Esophagus muscularis mucosa (tissue), 4 donors: Measurements from ENCODE around the gene ACAP3. TPM values are rescaled to one million over a fixed set of nuclear protein-coding genes. Genes with fewer than 3 reads are reported as not detected.

ENCODE experiments used
- DNase-seq: peaks from one replicate; pipeline ENCODE4 v3.0.0-alpha.2; 2017; ENCODE audit errors: extremely low spot score
- H3K27ac ChIP-seq, 4 donors: fragments of 200-600 bp; sonication (generic); replicated peaks in 1 of 4; 1 replicate in 3 of 4; 2 replicates in 1 of 4; pipeline ENCODE4 v1.5.1; 2016 to 2019; ENCODE audit warnings: mild to moderate bottlenecking in 1 of 4
- H3K27me3 ChIP-seq, 4 donors: fragments of 200-600 bp; sonication (generic); one replicate each; pipeline versions ENCODE4 v1.5.1 to v1.6.0; 2016 to 2019
- H3K36me3 ChIP-seq, 4 donors: fragments of 200-600 bp; sonication (generic); one replicate each; pipeline ENCODE4 v1.5.1; 2016 to 2019
- H3K4me1 ChIP-seq, 4 donors: fragments of 200-600 bp; sonication (generic); one replicate each; pipeline ENCODE4 v1.5.1; 2016 to 2019
- H3K4me3 ChIP-seq, 4 donors: fragments of 200-600 bp; sonication (generic); 1 replicate in 2 of 4; 2 replicates in 2 of 4; pipeline ENCODE4 v1.5.1; 2016 to 2019; ENCODE audit warnings: mild to moderate bottlenecking in 4 of 4, moderate library complexity in 1 of 4
- H3K9me3 ChIP-seq, 4 donors: fragments of 200-600 bp; sonication (generic); 1 replicate in 3 of 4; 2 replicates in 1 of 4; pipeline ENCODE4 v1.5.1; 2016 to 2019
- EP300 ChIP-seq: sonication (generic); formaldehyde crosslinking; IDR thresholded peaks from one replicate; pipeline ENCODE4 v1.6.1; 2017; ENCODE audit warnings: antibody characterized with exemption
- POLR2A ChIP-seq: fragments of 450-650 bp; IDR thresholded peaks from one replicate; pipeline ENCODE4 v1.6.1; 2017; ENCODE audit warnings: antibody characterized with exemption, moderate library complexity, mild to moderate bottlenecking, low read depth
- POLR2AphosphoS5 ChIP-seq, 2 donors: sonication (generic); formaldehyde crosslinking; IDR thresholded peaks; one replicate each; pipeline ENCODE4 v1.6.1; 2017; ENCODE audit warnings: antibody characterized with exemption in 2 of 2
- WGBS: methylation state at CpG from one replicate; pipeline ENCODE4 v1.1.5; 2018; 5-methylcytosine and 5-hydroxymethylcytosine counted together
- intact Hi-C: fragments of 100-400 bp; cut with DNase I; formaldehyde crosslinking; loops from one replicate; pipeline ENCODE4 v1.15.1; 2023
- total RNA-seq, 4 donors: library from RNA; depleted of rRNA; stranded (reverse); fragments of >200 nt; gene quantifications; one replicate each; pipeline versions ENCODE4 v1.1.0 to v1.2.1, GENCODE V29; 2016
- TF ChIP-seq, protein P1 (sequence below), 3 experiments: fragments of 200-600 bp in 2 of 3; fragments of 450-650 bp in 1 of 3; sonication (generic) in 2 of 3; IDR thresholded peaks; one replicate each; pipeline ENCODE4 v1.5.1; 2017 to 2019; ENCODE audit warnings: antibody characterized with exemption in 3 of 3, mild to moderate bottlenecking in 2 of 3, moderate library complexity in 1 of 3

The ACAP3 gene
- total RNA-seq, 4 donors from 2014 or later: 34.8 to 63.2 (median 47.4) TPM

DNA sequence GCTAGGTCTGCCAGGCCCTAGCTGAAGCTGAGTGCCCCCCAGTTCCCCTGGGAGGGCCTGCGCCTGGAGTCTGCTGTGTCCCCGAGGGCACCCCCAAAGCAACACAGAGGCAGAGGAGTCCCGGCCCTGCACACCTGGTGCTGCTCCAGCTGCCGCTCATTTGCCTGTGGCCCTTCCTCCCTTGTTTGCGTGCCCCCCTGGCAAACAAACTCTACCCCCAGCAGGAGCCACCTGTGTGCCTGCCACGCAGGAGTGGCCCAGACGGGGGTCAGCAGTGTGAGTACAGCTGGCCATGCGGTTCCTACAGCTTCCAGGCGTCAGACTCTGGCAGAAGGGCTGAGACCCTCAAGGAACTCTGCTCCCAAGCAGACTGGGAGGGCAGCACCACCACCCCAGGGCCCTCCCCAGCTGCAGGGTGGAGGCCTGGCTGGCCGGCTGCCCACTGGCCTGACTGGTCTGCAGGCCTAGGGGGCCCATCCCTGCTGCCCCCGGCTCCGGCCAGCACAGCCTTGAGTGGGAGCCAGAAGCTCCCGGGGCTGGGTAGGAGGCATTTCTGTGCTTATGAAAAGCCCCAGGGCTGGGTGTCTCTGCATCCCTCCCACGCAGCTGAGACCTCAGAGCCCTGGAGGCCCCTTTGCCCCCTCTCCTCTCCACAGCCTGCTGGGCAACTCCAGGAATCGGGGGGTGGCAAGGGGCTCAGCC is 22.8 kb upstream of the ACAP3 start:
- Histone ChIP-seq H3K4me1 (peaks cover 30 to 41% (median 33%) of the 10 kb centered on the region in 4 donors), H3K9me3 (no peaks in the 10 kb centered on the region), H3K27me3 (no peaks in the 10 kb centered on the region), H3K36me3 (peaks cover 14 to 36% (median 28%) of the 10 kb centered on the region in 4 donors), H3K4me3 (no peak overlapping the region), H3K27ac (no peak overlapping the region)
- WGBS: 66% methylated on average over 12 of the region's 15 CpGs
- TF ChIP-seq, protein P1, sequence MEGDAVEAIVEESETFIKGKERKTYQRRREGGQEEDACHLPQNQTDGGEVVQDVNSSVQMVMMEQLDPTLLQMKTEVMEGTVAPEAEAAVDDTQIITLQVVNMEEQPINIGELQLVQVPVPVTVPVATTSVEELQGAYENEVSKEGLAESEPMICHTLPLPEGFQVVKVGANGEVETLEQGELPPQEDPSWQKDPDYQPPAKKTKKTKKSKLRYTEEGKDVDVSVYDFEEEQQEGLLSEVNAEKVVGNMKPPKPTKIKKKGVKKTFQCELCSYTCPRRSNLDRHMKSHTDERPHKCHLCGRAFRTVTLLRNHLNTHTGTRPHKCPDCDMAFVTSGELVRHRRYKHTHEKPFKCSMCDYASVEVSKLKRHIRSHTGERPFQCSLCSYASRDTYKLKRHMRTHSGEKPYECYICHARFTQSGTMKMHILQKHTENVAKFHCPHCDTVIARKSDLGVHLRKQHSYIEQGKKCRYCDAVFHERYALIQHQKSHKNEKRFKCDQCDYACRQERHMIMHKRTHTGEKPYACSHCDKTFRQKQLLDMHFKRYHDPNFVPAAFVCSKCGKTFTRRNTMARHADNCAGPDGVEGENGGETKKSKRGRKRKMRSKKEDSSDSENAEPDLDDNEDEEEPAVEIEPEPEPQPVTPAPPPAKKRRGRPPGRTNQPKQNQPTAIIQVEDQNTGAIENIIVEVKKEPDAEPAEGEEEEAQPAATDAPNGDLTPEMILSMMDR (IDR thresholded peaks at IDR 0.05): no peak
- TF ChIP-seq EP300: no peak
- TF ChIP-seq POLR2A: no peak
- no peak for TF ChIP-seq POLR2AphosphoS5 (IDR thresholded peaks at IDR 0.05)
- DNase-seq: no peak
- intact Hi-C loops: no loop called here

DNA sequence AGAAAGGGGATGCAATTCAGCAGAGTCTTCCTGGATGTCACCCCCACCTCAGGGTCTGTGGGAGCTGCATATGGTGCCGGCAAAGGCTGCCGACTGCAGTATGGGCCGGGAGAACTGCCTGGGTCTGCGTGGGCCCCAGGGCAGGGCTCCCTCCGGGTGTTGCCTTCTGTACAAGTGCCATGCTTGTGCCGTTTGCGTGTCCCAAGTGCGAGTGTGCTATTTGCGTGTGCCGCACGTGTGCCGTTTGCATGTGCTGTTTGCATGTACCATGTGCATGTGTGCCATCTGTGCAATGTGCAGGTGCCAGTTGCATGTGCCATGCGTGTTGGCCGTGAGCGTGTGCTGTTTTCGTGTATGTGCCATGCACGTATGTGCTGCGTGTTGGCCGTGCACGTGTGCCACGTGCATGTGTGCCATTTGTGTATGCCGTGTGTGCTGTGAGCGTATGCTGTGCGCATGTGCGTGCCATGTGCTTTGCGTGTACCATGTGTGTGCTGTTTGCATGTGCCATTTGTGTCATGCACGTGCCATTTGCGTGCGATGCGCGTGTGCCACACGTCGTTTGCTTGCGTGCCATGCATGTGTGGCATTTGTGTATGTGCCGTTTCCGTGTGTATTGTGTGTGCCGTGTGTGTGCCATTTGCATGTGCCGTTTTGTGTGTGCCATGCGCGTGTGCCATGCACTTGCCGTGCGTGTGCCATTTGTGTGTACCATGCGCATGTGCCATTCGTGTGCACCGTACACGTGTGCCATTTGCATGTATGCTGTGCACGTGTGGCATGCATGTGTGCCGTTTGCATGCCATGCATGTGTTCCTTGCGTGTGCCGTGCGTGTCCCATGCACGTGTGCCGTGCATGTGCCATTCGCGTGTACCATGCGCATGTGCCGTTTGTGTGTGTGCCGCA is 21.8 kb upstream of the ACAP3 start:
- Histone ChIP-seq H3K27me3 (no peaks in the 10 kb centered on the region), H3K4me1 (peaks cover 37 to 48% (median 40%) of the 10 kb centered on the region in 4 donors), H3K9me3 (no peaks in the 10 kb centered on the region), H3K4me3 (no peak overlapping the region), H3K27ac (no peak overlapping the region), H3K36me3 (peaks cover 14 to 33% (median 26%) of the 10 kb centered on the region in 4 donors)
- intact Hi-C loops: no loop called here
- TF ChIP-seq, protein P1 (IDR thresholded peaks at IDR 0.05): no peak
- TF ChIP-seq POLR2AphosphoS5 (IDR thresholded peaks at IDR 0.05) (peak in 1 of 2 donors; percentile 51), POLR2A (no peak), EP300 (no peak)
- 90% methylated on average over 45 of the region's 58 CpGs for WGBS
- no peak for DNase-seq

DNA sequence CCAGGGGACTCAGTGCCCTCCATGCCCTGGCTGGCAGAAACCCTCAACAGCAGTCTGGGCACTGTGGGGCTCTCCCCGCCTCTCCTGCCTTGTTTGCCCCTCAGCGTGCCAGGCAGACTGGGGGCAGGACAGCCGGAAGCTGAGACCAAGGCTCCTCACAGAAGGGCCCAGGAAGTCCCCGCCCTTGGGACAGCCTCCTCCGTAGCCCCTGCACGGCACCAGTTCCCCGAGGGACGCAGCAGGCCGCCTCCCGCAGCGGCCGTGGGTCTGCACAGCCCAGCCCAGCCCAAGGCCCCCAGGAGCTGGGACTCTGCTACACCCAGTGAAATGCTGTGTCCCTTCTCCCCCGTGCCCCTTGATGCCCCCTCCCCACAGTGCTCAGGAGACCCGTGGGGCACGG is 20.5 kb upstream of the ACAP3 start:
- intact Hi-C loops: no loop called here
- WGBS: 69% methylated on average over 11 of the region's 15 CpGs
- TF ChIP-seq, protein P1 (IDR thresholded peaks at IDR 0.05): no peak
- TF ChIP-seq POLR2AphosphoS5 (IDR thresholded peaks at IDR 0.05) (no peak), EP300 (no peak), POLR2A (no peak)

DNA sequence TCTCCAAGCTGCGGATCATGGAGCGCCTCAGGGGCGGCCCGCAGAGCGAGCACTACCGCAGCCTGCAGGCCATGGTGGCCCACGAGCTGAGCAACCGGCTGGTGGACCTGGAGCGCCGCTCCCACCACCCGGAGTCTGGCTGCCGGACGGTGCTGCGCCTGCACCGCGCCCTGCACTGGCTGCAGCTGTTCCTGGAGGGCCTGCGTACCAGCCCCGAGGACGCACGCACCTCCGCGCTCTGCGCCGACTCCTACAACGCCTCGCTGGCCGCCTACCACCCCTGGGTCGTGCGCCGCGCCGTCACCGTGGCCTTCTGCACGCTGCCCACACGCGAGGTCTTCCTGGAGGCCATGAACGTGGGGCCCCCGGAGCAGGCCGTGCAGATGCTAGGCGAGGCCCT is 19.6 kb upstream of the ACAP3 start:
- Histone ChIP-seq H3K4me1 (peaks cover 52 to 58% (median 54%) of the 10 kb centered on the region in 4 donors), H3K27ac (no peak overlapping the region), H3K27me3 (no peaks in the 10 kb centered on the region), H3K36me3 (peaks cover 14 to 35% (median 27%) of the 10 kb centered on the region in 4 donors), H3K4me3 (no peak overlapping the region), H3K9me3 (no peaks in the 10 kb centered on the region)
- intact Hi-C loops: no loop called here
- no peak for DNase-seq
- 93% methylated on average over 39 of the region's 40 CpGs for WGBS
- no peak for TF ChIP-seq POLR2A
- no peak for TF ChIP-seq POLR2AphosphoS5 (IDR thresholded peaks at IDR 0.05)
- TF ChIP-seq, protein P1 (IDR thresholded peaks at IDR 0.05): no peak
- no peak for TF ChIP-seq EP300

More for the DNA sequence above, 20.5 kb upstream of the ACAP3 start:
- H3K4me3 ChIP-seq: no peak overlapping the region
- no peaks in the 10 kb centered on the region for H3K9me3 ChIP-seq
- peaks cover 14 to 33% (median 26%) of the 10 kb centered on the region in 4 donors for H3K36me3 ChIP-seq
- H3K27ac ChIP-seq: no peak overlapping the region
- peaks cover 43 to 49% (median 44%) of the 10 kb centered on the region in 4 donors for H3K4me1 ChIP-seq
- no peaks in the 10 kb centered on the region for H3K27me3 ChIP-seq
- DNase-seq: no peak
